A673 (cell line): ENCODE data around the gene CEP68. TPM values are rescaled to one million over a fixed set of nuclear protein-coding genes. Genes with fewer than 3 reads are reported as not detected.

ENCODE experiments used
- BruUV-seq: library from RNA; stranded (reverse); fragments of 400-500 nt; replicated peaks from 2 replicates; lab custom pipeline; 2021; lab: Mats Ljungman, UMichigan
- CTCF ChIA-PET: fragments of 300-600 bp; sonication (Branson Sonifier 250); formaldehyde crosslinking; loops from one replicate; lab custom pipeline; 2022; ENCODE audit warnings: antibody characterized with exemption; lab: Charles Lee
- POLR2A ChIA-PET: fragments of 300-600 bp; sonication (Branson Sonifier 250); formaldehyde crosslinking; loops from one replicate; lab custom pipeline; 2022; ENCODE audit warnings: antibody characterized with exemption; ENCODE audit not compliant: low non-redundant PET; lab: Charles Lee
- DNase-seq: peaks from one replicate; pipeline ENCODE4 v3.0.0-alpha.2; 2015; ENCODE audit warnings: low spot score
- H3K27ac ChIP-seq: fragments of 200-600 bp; sonication (generic); 2 replicates; pipeline ENCODE4 v1.5.1; 2016; ENCODE audit warnings: mixed run types, low read depth, mild to moderate bottlenecking, mixed read lengths, antibody characterized with exemption, low read length; ENCODE audit not compliant: poor library complexity, severe bottlenecking
- H3K27me3 ChIP-seq: fragments of 200-600 bp; sonication (generic); replicated peaks from 2 replicates; pipeline ENCODE4 v1.6.1; 2017; ENCODE audit warnings: mixed run types, low read depth, mild to moderate bottlenecking, mixed read lengths, antibody characterized with exemption, low read length; ENCODE audit not compliant: insufficient read depth, poor library complexity
- H3K36me3 ChIP-seq: fragments of 200-600 bp; sonication (generic); 2 replicates; pipeline ENCODE4 v1.6.1; 2016; ENCODE audit warnings: mixed run types, mild to moderate bottlenecking, mixed read lengths, antibody characterized with exemption, low read length; ENCODE audit not compliant: insufficient read depth, poor library complexity, severe bottlenecking
- H3K4me1 ChIP-seq: fragments of 200-600 bp; sonication (generic); 2 replicates; pipeline ENCODE4 v1.6.1; 2017; ENCODE audit warnings: mixed run types, mild to moderate bottlenecking, mixed read lengths, antibody characterized with exemption, low read length; ENCODE audit not compliant: insufficient read depth, poor library complexity, severe bottlenecking
- H3K4me3 ChIP-seq: fragments of 200-600 bp; sonication (generic); 2 replicates; pipeline ENCODE4 v1.5.1; 2016; ENCODE audit warnings: low read depth, mixed run types, mild to moderate bottlenecking, mixed read lengths, low read length; ENCODE audit not compliant: poor library complexity, severe bottlenecking
- H3K9me3 ChIP-seq: fragments of 200-600 bp; sonication (generic); 2 replicates; pipeline ENCODE4 v1.6.1; 2016; ENCODE audit warnings: mixed run types, low read depth, mild to moderate bottlenecking, mixed read lengths, antibody characterized with exemption, low read length; ENCODE audit not compliant: poor library complexity, severe bottlenecking
- CTCF ChIP-seq: fragments of 300-800, 200-600 bp; sonication (generic); conservative IDR thresholded peaks from 2 replicates; pipeline ENCODE4 v1.5.1; 2017; ENCODE audit warnings: low read depth, mild to moderate bottlenecking, antibody characterized with exemption, low read length, moderate library complexity, mixed read lengths
- EZH2 ChIP-seq: fragments of 200-600 bp; sonication (generic); IDR thresholded peaks from 2 replicates; pipeline ENCODE4 v1.6.1; 2017; ENCODE audit warnings: borderline replicate concordance, low read depth, mild to moderate bottlenecking, mixed read lengths, antibody characterized with exemption, low read length; ENCODE audit not compliant: poor library complexity, severe bottlenecking
- intact Hi-C: fragments of 100-400 bp; cut with micrococcal nuclease; formaldehyde crosslinking; loops from one replicate; pipeline ENCODE4 v1.10.0; 2022; ENCODE audit not compliant: unreplicated experiment
- total RNA-seq: library from RNA; stranded (reverse); gene quantifications from 2 replicates; pipeline ENCODE4 v1.2.3, GENCODE V29; 2021

CEP68 gene
- total RNA-seq, 1 experiment from 2014 or later = 10.1 TPM

- no peak overlapping the region for H3K27ac ChIP-seq
- no peaks in the 10 kb centered on the region for H3K27me3 ChIP-seq
- H3K4me1 ChIP-seq = no peaks in the 10 kb centered on the region
- intact Hi-C loops = no loop called here
- TF ChIP-seq CTCF (no peak), EZH2 (no peak)
- H3K4me3 ChIP-seq = no peak overlapping the region
- no peak for DNase-seq
- ChIA-PET POLR2A (no interaction called here), CTCF (no interaction called here)
- no peaks in the 10 kb centered on the region for H3K9me3 ChIP-seq
- H3K36me3 ChIP-seq = peaks cover 44% of the 10 kb centered on the region
- no TSS peak for BruUV-seq
Measured at GRCh38 chr2:65073879-65074565, 17.8 kb downstream of the CEP68 start.

DNA sequence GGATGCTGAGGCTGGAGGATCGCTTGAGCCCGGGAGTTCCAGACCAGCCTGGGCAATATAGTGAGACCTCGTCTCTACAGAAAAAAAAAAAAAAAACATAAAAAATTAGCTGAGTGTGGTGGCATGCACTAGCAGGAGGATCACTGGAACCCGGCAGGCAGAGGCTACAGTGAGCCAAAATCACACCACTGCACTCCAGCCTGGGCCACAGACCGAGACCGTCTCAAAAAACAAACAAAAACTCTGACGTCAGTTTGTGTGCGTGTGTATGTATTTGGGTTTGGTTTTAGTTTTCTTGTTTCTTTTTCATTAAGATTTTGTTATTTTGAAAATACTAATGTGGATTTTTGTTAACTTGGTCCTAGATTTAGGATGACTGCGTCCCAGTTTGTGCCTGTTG lies 19.0 kb downstream of the CEP68 start:
- ChIA-PET CTCF (no interaction called here), POLR2A (no interaction called here)
- no peaks in the 10 kb centered on the region for H3K9me3 ChIP-seq
- BruUV-seq = no TSS peak
- no peak for DNase-seq
- peaks cover 35% of the 10 kb centered on the region for H3K36me3 ChIP-seq
- TF ChIP-seq EZH2 (no peak), CTCF (no peak)
- H3K27ac ChIP-seq = no peak overlapping the region
- intact Hi-C loops = no loop called here
- no peaks in the 10 kb centered on the region for H3K27me3 ChIP-seq
- H3K4me1 ChIP-seq = no peaks in the 10 kb centered on the region
- no peak overlapping the region for H3K4me3 ChIP-seq

DNA sequence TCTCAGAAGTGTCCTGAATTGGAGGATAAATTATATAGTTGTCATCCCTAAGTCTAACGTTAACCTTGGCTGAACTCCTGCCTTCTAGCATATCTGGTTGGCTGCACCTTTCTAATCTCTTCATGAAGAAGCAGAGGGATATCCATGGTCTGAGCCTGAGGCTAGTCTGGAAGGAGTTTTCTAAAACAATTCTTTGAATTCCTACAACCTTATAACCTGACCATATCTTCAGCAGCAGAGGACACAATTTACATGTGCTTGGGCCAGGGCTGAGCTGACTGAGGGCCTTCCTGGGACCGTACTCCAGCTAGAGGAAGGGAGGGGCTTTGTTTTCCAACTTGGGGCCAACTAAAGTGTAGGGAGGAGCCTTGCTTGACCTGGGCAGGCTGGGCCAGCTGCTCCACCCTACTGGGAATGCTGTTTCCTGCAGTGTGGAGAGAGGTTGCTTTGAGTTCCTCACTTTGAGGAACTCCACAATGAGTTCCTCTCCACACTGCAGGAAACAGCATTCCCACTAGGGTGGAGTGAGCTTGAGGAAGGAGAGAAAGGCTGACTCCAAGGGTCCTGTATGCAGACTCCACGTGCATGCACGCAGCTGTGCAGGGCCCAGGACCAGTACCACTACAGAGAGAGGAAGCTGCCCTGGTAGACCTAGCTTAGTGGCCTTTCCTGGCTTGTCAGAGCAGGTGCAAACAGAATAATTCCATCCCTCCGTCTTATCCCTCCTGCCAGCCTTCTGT lies 19.6 kb downstream of the CEP68 start:
- Histone ChIP-seq H3K4me1 (no peaks in the 10 kb centered on the region), H3K4me3 (no peak overlapping the region), H3K9me3 (no peaks in the 10 kb centered on the region), H3K36me3 (peaks cover 29% of the 10 kb centered on the region), H3K27ac (peak overlapping the region; percentile 29), H3K27me3 (no peaks in the 10 kb centered on the region)
- intact Hi-C loops = no loop called here
- POLR2A ChIA-PET = no interaction called here
- DNase-seq = no peak
- BruUV-seq = no TSS peak
- TF ChIP-seq EZH2 (no peak), CTCF (no peak)
- CTCF ChIA-PET = no interaction called here
